ENCODE measurements around the gene PKP4.

The PKP4 gene

DNA sequence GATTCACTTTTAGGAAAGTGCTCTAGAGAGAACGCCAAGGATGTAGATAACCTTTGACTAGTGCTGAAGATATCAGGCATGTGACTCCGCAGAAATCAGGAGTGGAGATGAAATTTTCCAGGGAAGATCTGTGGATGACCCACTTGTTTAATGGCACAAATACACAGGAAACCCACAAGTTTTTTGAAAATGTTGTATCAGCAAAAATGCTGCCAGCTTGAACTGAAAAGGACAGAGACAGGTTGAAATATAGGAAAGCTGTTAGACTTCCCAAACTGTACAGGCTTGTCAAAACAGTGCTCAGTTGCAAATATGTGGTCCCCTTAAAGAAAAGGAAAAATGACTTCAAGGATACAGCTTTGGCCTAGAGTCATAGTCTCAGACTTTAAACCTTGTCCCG lies 96.5 kb downstream of the PKP4 start:
- DNase-seq, result no peak

DNA sequence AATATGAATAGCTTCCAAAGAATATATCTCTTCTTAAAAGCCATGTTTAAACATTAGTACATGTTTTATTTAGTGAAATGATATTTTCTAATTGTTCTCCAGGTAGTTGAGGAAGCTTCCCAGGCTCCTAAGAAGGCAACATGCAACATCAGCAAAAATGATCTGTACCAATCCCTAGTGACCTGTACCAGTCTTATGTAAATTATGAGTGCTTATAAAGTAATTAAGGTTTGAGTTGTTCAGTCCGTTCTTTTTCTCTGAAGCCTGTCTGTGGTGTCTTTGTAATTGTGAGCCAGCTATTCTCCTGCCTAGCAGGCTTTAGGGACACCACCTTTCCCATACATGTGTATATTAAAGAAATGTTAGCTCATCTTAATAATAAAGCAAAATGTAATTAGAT lies 98.2 kb downstream of the PKP4 start:
- DNase-seq, result no peak

DNA sequence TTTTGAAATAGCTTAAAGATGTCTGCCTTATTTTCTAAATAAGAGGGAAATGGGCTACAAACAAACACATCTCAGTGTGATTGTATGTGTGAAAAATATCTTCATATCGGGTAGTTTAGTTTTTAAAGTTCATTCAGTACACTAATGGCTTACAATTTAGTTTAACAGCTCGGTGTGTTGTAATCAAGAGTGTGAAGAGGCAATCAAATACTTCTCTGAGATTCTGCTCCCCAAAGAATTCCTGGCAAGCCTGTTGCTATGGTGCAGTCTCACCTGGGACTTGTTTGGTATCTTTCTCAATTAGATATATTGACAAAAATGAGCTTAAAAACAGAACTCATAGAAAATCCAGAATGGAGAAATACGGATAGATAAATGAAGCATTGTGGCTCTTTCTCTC lies 99.4 kb downstream of the PKP4 start:
- DNase-seq, result no peak

DNA sequence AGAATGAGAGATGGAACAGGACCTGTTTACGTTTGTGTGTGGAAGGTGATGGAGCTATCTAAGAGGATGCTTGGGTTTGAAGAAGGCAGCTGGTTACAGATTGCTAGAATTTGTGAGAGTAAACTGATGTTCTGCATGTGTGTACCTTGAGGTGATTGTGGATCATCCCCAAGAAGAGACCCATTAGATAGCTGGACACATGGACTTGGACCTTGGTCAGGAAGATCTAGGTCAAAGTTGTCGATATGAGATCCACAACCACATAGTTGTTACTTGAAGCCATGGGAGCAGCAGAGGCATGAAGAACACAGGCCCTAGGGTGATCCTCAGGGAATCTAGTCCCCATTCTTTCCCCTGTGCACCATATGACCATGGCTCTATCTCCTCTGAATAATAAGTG lies 101.0 kb downstream of the PKP4 start:
- no peak for DNase-seq

DNA sequence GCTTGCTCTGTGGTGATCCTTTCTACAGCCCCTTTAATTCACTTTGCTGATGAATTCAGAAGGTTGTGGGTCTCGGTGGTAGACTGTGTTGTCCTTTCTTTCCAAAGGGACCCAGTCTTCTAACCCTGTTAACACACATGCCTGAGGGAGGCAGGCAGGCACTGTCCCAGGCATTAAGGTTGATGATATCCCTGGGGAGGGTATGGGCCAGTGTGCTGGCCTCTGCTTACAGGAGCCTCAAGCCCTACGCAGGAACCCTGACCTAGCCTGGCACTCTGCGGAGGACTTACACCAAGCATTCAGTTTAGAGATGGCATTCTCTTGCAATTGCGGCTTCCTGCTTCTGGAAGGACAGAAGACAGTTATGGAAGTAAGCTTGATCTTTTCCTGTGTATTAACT lies 102.5 kb downstream of the PKP4 start:
- no peak for DNase-seq

DNA sequence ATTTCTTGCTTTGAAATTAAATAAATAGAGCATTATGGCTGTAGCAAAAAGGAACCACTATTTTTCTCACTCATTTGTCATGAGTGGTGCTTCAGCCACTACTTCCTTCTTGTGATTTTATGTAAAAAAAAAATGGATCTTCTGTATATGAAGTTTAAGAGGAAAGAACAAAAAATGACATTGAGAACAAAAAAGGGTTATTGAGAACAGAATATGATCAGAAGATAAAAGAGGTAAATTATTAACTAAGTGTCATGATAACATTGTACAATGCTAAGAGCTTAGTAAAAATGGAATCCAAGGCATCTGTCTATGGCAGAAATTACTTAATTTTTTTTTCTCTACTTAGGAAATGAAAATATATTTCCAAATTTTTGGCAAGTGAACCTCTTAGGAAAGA lies 103.5 kb downstream of the PKP4 start:
- DNase-seq, result no peak

DNA sequence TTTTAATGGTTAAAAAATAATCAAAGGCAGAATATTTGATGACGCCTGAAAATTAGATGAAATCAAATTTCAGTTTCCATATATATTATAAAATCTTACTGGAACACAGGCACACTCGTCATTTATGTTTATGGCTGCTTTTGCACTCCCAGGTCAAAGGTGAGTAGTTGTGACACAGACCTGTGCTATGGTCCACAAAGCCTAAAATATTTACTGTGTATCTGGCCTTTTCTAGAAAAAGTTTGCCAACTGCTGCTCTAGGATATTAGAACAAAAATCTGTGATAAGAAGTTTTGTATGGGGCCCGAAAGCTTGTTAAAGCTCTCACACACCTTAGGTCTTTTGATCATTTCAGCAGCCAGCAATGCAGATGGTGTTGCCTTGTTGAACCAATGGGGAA lies 104.3 kb downstream of the PKP4 start:
- no peak for DNase-seq

DNA sequence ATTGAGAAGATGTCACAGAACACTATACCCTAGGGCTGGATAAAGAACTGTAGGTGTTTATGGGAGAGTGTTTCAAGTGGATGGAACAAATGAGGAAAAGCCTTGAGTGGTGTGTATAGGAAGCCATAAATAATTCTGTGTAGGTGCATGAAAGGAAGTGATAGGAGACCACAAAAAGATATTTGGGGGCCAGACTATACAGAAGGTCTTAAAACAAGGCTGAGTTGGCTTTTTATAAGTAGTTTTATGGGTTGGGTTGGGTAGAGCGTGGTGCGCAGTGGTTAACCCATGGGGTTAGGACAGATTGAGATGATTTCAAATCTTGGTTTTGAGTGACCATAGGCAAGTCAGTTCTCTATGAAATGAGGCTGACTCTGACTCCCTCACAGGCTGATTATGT lies 110.5 kb downstream of the PKP4 start:
- DNase-seq, result no peak

DNA sequence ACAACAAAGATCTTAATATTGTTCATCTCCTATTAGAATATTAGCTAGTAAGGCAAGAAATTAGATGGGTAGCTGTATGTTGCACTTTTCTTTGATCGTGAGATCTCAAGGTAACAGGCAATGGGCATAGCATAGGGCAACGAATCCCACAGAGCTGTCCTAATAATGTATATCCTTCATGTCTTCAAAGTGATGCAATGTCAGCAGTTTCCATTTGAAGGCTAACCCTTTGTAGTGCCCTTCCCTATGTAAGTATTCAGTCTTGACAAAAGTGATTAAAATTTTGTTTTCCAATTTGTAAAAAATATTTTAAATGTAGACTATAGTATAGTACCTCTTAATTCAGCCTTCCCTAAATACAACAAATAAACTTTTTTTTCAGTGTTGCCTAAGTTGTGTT lies 112.5 kb downstream of the PKP4 start:
- no peak for DNase-seq

DNA sequence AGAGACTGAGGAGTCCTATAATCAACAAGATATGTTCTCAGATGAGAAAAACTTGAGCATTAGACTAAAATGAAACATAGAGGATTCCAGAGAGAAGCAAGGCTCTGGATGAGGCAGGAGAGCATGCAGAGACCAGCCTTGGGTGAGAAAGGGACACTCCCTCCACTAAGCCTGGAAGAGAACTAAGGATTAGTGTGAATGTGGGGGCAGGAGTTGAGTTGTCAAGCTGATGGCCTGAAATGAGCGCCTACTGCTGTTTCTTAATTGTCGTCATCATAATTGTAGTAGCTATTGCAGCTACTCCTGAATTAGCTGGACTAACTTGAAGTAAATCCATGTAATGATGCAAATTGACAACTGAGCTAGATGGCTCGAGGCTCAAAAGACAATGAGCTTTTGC lies 114.1 kb downstream of the PKP4 start:
- no peak for DNase-seq

DNA sequence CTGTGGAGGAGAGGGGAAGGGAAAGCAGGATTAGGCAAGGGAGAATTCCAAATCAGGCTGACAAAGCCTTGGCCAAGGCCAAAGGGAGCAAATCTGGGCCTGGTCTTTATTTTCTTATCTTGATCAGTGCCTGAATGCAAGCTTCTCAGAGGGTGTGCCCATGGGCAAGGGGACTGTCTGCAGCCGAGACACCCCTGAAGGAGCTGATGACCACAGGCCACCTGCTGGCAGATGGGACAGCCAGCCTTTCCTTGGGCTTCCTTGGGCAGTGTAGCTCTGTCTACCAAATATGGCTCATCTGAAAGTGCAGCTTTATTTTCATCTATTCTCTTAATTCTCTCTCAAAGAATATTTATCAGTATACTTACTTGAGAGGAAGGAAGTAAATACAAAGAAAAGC lies 117.0 kb downstream of the PKP4 start:
- DNase-seq, result no peak

DNA sequence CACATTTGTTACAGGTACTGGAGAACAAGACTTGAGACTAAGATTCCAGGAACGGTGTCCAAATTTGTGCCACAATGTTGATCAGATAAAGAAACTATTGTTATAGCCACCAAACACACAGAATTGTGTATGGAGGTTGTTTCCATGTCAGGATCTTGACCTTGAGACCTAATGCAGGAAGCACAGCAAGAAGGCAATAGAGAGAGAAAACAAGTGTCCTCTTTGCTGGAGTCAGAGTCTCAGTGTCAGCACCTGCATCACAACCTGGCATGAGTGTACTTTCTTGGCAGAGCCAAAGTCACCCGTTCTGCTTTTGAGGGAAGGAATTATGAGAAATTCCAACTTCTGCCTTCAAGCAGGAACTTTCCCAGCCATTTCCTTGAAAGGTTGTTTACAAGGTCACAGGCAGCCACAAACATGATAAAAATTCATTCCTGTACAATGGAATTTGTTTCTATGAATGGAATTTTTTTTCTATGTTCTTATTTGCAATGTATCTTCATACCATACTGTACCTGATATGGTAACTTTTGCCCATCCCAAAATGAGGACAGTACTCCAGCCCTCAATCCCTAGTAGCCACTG lies 118.4 kb downstream of the PKP4 start:
- no peak for DNase-seq

DNA sequence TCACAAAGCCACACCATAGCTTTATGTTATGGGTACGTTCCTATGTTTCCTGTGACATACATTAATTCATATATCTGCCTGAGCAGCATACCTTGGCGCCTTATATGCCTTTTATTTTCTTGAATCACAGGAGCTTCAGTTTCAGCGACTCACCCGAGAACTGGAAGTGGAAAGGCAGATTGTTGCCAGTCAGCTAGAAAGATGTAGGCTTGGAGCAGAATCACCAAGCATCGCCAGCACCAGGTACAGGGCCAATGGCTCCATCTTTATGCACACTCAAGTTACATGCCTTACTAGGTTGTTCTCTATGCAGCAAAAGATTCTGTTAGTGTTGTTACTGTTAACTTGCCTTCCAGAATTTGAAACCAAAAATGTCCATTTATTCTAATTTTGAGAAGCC lies 120.4 kb downstream of the PKP4 start:
- no peak for DNase-seq

DNA sequence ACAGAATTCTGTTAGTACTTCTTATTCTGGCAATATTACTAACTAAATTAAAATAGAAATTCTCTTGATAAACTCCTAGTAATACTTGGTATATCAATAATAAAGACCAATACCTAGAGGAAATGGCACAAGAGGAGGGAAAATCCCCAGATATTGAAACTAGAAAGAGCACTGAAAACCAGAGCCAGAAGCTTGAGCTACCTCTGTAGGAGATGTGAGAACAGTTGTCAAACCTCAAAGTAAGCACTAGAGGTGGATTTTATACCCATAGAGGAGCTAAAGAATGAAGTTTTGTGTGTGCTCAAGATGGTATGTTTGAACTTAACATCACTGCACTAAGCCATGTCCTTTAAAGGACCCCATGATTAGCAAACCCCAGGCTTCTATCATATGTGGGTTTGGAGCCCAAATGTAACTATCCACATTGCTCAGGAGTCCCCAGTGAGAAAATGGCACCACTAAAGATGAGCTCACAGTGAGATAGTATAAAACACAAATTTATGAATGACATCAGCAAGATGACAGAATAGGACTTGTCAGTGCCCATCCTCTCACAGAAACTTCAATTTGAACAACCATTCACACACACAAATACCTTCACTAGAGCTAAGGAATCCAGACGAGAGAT lies 122.1 kb downstream of the PKP4 start:
- no peak for DNase-seq

DNA sequence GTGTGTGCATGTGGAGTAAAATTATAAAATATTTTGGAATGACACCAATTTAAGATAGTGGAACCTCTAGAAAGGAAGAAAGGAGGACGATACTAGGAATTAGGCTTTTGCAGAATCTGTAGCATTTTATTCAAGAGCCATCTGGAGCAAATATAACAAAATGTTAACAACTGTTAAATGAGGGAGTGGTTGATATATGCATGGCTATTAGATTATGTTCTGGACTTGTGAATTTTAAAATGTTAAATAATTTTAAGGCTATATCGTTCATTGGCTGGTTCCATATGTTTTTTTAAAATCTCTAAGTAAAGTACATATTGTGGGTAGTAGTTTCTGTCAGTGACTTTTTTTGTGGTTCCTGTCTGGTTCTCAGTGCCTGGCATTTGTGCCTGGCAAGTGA lies 123.2 kb downstream of the PKP4 start:
- no peak for DNase-seq

DNA sequence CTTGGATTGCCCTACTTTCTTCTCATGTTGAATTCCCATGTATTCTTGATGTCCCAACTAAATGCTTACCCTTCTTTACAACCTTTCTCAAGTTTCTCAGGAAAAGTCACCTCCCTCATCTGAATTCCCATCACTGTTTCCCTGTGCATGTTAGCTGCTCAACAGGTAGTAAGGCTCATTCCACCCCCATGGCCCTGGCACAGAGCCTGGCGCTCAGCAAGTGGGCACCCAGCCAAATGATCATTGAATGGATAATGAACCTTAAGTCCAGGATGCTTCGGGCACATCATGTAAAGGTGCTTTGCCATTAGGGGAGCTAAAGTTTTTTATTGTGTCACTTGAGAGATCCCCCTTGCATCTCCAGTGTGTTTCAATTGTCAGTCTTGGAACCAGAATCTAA lies 124.0 kb downstream of the PKP4 start:
- DNase-seq, result no peak

DNA sequence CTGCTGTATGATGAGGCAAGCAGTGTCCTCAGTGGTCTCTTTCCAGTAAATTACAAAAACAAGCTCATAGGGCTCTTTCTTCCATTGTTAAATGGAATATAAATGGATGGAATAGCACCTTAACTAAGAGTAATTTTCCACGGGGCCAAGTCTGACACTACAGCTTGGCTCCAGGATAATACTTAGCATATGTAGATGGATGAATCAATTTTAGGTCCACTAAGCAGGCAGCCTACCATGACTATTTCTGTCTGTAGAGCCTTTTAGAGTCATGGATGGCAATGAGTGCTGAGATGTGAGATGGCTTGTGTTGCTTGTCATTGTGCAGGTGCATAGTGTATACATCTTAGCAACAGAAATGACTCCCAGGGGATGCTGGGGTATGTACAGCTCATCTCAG lies 125.9 kb downstream of the PKP4 start:
- DNase-seq, result no peak

DNA sequence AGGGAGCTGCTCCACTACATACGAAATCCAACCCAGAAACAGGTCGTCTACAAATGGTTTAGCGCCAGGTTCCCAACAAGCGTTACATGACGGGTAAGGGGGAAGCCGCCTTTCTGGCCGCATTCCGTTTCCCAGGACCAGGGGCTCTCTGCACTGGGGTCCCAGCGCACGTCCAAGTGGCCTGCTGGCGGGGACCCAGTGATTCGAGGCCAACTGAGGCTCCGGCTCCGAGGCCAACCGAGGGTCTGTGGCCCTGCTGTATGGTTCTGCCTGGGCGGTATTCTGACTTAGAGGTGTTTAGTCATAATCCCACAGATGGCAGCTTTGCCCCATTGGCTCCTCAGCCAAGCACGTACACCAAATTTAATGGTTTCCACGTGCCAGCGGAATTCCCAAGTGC lies 127.2 kb downstream of the PKP4 start:
- no peak for DNase-seq

DNA sequence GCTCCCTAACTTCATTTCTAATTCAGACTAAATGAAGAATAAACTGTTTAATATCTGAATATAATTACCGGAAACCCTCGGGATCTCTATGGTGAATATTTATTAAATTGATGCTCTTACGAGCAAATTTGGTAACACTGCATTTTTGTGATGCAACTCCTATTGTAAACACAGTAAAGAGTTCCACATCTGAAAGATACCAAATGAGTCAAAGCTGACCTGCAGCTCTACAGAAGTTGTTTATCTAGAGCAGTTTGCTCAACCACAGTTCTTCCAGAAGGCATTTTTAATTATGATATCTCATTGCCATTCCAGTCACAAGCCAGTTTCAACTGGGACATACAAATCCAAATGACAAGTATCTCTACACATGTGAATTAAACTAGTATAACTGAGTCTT lies 129.7 kb downstream of the PKP4 start:
- no peak for DNase-seq

DNA sequence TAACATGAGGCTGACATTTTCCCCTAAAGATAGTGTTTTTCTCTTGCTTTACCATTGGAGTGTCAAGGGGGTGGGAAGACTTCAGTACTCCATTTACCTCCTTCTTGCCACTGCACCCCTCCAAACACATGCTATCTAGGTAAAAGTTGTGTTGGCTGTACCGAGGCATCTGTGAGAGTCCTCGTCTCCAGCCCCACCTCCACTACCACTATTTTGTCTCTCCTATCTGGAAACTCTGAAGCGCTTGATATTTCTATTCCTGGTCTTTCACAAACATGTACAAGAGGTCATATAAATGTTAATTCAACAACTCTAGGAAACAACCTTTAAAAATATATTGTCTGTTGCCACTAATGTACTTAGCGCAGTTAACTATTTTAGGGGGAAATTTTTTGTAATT lies 132.6 kb downstream of the PKP4 start:
- no peak for DNase-seq

DNA sequence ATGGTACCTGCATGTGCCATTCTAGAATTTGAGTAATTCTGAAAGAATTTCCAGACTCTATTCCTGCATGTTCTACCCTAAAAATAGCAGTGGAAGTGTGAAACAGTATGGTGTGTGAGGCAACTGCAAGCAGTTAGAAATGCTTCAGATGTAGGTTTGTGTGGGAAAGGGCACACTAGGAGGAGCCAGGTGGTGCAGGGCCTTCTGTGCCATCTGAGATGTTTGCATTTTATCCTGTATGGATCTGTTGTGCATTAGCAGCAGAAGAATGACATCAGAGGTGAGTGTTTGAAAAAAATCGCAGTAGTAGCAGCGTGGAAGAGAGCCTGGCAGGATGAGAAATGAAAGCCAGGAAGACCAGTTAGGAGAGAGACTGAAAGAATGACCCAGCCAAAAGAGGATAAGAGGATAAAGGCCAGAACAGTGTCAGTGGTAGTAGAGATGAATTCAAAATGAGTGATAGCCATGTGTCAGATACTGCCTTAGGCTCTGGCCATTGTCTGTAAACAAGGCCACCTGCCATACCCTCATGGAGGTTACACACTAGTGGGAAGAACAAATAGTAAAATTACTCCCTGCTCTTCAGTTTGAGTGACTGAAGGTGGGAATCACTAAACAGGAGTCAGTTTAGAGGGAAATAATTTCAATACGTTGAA lies 142.2 kb downstream of the PKP4 start:
- DNase-seq, result no peak

DNA sequence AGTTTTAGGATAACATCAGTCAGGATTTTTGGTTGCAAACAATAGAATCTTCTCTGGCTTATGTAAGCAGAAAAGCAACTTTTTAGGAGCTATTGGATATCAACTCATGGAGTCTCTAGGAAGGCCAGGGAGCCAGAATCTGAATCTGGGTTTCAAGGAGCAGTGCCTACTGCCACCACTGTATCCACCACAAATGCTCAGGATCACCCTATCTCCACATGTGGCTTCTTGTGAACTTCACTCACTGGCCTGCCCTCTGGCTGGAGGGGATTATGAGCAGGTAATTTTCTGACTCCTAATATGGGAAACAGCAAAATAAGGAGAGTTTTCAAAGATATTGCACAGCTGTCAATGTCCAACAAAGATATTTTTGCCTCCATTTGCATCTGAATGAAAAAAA lies 142.9 kb downstream of the PKP4 start:
- DNase-seq, result no peak

DNA sequence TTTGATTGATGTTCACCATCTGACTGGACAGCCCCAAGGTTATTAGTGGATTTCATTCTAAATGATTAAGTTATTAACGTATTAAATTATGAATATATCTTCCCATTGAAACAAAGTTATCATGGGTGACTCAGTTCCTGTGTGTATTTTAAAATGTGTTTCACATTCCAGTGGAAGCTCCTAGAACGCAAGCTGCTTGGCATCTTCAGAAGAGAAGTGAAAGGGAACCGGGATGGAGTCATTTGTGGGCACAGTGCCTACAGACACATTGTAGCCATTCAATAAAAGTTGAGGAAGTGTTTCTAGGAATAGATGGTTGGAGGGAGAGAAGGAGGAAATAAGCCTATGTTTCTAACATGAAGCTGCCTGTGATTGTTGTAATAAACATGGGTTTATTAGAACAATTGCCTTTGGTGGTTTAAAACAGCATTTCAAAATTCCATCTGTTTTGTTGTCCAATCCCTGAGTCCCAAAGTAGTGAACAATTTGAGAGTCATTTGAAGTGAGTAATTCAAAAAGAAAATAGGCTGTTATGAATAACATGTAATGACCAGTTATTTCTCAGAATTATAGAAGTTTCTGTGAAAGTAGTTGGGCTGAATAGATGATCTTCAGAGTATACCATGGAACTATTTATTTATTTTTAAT lies 143.5 kb downstream of the PKP4 start:
- DNase-seq, result no peak

DNA sequence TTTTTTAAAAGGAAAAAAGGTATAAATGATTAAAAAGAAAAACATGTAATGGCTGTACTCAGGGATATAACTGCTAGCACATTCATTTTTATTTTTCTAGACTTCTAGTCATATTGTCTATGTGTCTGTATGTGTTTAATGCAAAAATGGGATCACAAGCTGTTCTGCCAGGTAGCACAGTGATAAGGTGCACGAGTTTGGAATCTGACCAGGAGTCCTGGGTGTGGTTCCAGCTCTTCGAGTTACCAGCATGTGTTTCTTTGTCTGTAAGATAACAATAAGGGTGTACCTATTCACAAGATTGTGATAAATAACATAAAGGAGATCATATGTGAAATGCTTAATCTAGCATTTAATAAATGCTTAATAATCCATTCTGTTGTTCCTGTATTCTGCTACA lies 145.3 kb downstream of the PKP4 start:
- no peak for DNase-seq

DNA sequence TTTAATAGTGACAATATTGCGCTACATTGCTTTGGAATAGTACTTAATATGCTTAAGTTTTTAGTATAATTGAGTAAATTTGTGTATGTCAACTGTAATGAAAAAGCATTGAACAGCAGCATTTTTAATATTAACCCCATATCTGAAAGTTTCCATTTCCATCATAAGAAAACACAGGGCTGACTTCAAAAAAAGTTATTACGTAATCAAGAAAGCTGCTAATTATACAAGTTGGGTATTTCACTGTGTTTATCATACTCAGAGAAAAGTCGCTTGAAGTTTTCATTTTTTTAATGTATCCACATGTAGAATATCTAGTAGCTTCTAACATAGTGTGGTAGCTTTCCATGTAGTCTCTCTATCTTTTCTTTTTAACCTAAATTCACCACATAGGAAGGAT lies 146.5 kb downstream of the PKP4 start:
- no peak for DNase-seq

Data from activated CD4-positive, alpha-beta T cell treated with anti-CD3 and anti-CD28 coated beads, Interleukin-2, amount 50 U/mL, for 16 hours (primary cell).